A549 (cell line): Measurements from ENCODE around the gene RASA3. TPM values are rescaled to one million over a fixed set of nuclear protein-coding genes. Genes with fewer than 3 reads are reported as not detected.

Experiments used
- ATAC-seq, 2 experiments: fragments of 200-7000 bp in 1 of 2; fragments of >200 bp in 1 of 2; cut with Nextera tagmentation in 1 of 2; cut with Tn5 transposase in 1 of 2; 3 replicates each; pipeline versions ENCODE4 v1.8.0 to v1.9.1; 2018 to 2020; ENCODE audit warnings: mild to moderate bottlenecking in 1 of 2, moderate library complexity in 1 of 2
- CTCF ChIA-PET: fragments of 300-600 bp; sonication (Branson Sonifier 250); formaldehyde crosslinking; extraction: SDS; loops from one replicate; lab custom pipeline; 2021; ENCODE audit warnings: antibody characterized with exemption, inconsistent platforms; lab: Yijun Ruan, JAX
- POLR2A ChIA-PET: fragments of 350-600 bp; formaldehyde crosslinking; extraction: SDS; loops from one replicate; lab custom pipeline; 2021; ENCODE audit warnings: antibody characterized with exemption, inconsistent platforms; lab: Yijun Ruan, JAX
- DNase-seq, 2 experiments: peaks; one replicate each; pipeline versions ENCODE4 v3.0.0 to v3.0.0-alpha.2; 2011 to 2016; ENCODE audit warnings: low read depth in 1 of 2, low spot score in 1 of 2
- FAIRE-seq: peaks from 2 replicates; lab custom pipeline; 2011; peaks lifted over from hg19 to GRCh38; lab: Jason Lieb, UNC
- H3K27ac ChIP-seq, 2 experiments: fragments of >200 bp; sonication (Bioruptor Twin); formaldehyde crosslinking; 3 replicates each; pipeline ENCODE4 v1.5.1; 2016 to 2017
- H3K4me1 ChIP-seq: fragments of >200 bp; sonication (Bioruptor Twin); formaldehyde crosslinking; 3 replicates; pipeline ENCODE4 v1.6.1; 2016
- H3K4me2 ChIP-seq: fragments of >200 bp; sonication (Bioruptor Twin); formaldehyde crosslinking; 3 replicates; pipeline ENCODE4 v1.6.1; 2016
- H3K4me3 ChIP-seq: fragments of >200 bp; sonication (Bioruptor Twin); formaldehyde crosslinking; 3 replicates; pipeline ENCODE4 v1.5.1; 2016
- H3K9me3 ChIP-seq: fragments of >200 bp; sonication (Bioruptor Twin); formaldehyde crosslinking; 3 replicates; pipeline ENCODE4 v1.6.1; 2016
- BHLHE40 ChIP-seq: IDR thresholded peaks from 2 replicates; pipeline ENCODE4 v1.6.1; 2012; ENCODE audit warnings: low read depth, low read length, inconsistent platforms
- CBX2 ChIP-seq: fragments of 200-600 bp; sonication (generic); IDR thresholded peaks from 2 replicates; pipeline ENCODE4 v1.6.1; 2016; ENCODE audit warnings: low read depth, mild to moderate bottlenecking, borderline replicate concordance
- CBX8 ChIP-seq: fragments of 200-600 bp; sonication (generic); IDR thresholded peaks from 2 replicates; pipeline ENCODE4 v1.6.1; 2016
- EHMT2 ChIP-seq: fragments of 200-600 bp; sonication (generic); IDR thresholded peaks from 2 replicates; pipeline ENCODE4 v1.6.1; 2016; ENCODE audit warnings: antibody characterized with exemption, low read depth, mild to moderate bottlenecking, moderate library complexity
- EP300 ChIP-seq, 2 experiments: fragments of >200 bp; sonication (Bioruptor Twin); formaldehyde crosslinking; IDR thresholded peaks; 2 replicates in 1 of 2; 3 replicates in 1 of 2; pipeline ENCODE4 v1.6.1; 2016 to 2017
- ESRRA ChIP-seq: fragments of 150-350 bp; IDR thresholded peaks from 2 replicates; pipeline ENCODE4 v1.6.1; 2014; ENCODE audit warnings: mild to moderate bottlenecking, low read length, borderline replicate concordance
- FOXS1 ChIP-seq: fragments of 250-450 bp; sonication (Bioruptor Pico); IDR thresholded peaks from 2 replicates; pipeline ENCODE4 v1.5.0; 2020; ENCODE audit warnings: mild to moderate bottlenecking, moderate library complexity
- GATA3 ChIP-seq: IDR thresholded peaks from 2 replicates; pipeline ENCODE4 v1.6.1; 2012; ENCODE audit warnings: borderline replicate concordance
- HEYL ChIP-seq: fragments of 250-450 bp; sonication (Bioruptor Pico); IDR thresholded peaks from 2 replicates; pipeline ENCODE4 v1.8.0; 2021; ENCODE audit warnings: mild to moderate bottlenecking, moderate library complexity
- HOXA7 ChIP-seq: fragments of 250-450 bp; sonication (Bioruptor Pico); IDR thresholded peaks from 2 replicates; pipeline ENCODE4 v1.5.0; 2020; ENCODE audit warnings: mild to moderate bottlenecking, moderate library complexity
- HOXB13 ChIP-seq: fragments of 250-450 bp; sonication (Bioruptor Pico); IDR thresholded peaks from 2 replicates; pipeline ENCODE4 v1.5.0; 2020; ENCODE audit warnings: low read depth, mild to moderate bottlenecking, moderate library complexity
- HOXB5 ChIP-seq: fragments of 250-450 bp; sonication (Bioruptor Pico); IDR thresholded peaks from 2 replicates; pipeline ENCODE4 v1.5.0; 2020; ENCODE audit warnings: mild to moderate bottlenecking, moderate library complexity
- JUN ChIP-seq, 2 experiments: fragments of >200 bp; sonication (Bioruptor Twin); formaldehyde crosslinking; IDR thresholded peaks; 2 replicates in 1 of 2; 3 replicates in 1 of 2; pipeline ENCODE4 v1.6.1; 2016 to 2017
- JUNB ChIP-seq: fragments of >200 bp; sonication (Bioruptor Twin); formaldehyde crosslinking; IDR thresholded peaks from 2 replicates; pipeline ENCODE4 v1.6.1; 2016
- MAFK ChIP-seq: fragments of 450-650 bp; IDR thresholded peaks from 2 replicates; pipeline ENCODE4 v1.6.1; 2014; ENCODE audit not compliant: partially characterized antibody
- MAZ ChIP-seq: fragments of 150-350 bp; IDR thresholded peaks from 2 replicates; pipeline ENCODE4 v1.6.1; 2014; ENCODE audit warnings: antibody characterized with exemption, low read depth, low read length, borderline replicate concordance
- NPAS2 ChIP-seq: fragments of 250-450 bp; sonication (Bioruptor Pico); IDR thresholded peaks from 2 replicates; pipeline ENCODE4 v1.8.0; 2022; ENCODE audit warnings: mild to moderate bottlenecking, moderate library complexity, borderline replicate concordance
- NR3C1 ChIP-seq: fragments of >200 bp; sonication (Bioruptor Twin); formaldehyde crosslinking; IDR thresholded peaks from 3 replicates; pipeline ENCODE4 v1.6.1; 2017
- PBX3 ChIP-seq: IDR thresholded peaks from 2 replicates; pipeline ENCODE4 v1.6.1; 2012
- POLR2AphosphoS2 ChIP-seq: conservative IDR thresholded peaks from 2 replicates; pipeline ENCODE4 v1.6.1; 2012; ENCODE audit warnings: low read length, improper control_type of control experiment, inconsistent platforms
- RARB ChIP-seq: fragments of 250-450 bp; sonication (Bioruptor Pico); IDR thresholded peaks from 2 replicates; pipeline ENCODE4 v1.8.0; 2021; ENCODE audit warnings: mild to moderate bottlenecking, moderate library complexity
- RFX5 ChIP-seq: fragments of 450-650 bp; IDR thresholded peaks from 2 replicates; pipeline ENCODE4 v1.7.1; 2014; ENCODE audit warnings: antibody characterized with exemption, mild to moderate bottlenecking, moderate library complexity
- TFCP2L1 ChIP-seq: fragments of 250-450 bp; sonication (Bioruptor Pico); IDR thresholded peaks from 2 replicates; pipeline ENCODE4 v1.5.0; 2021; ENCODE audit warnings: mild to moderate bottlenecking
- ZC3H11A ChIP-seq: fragments of 450-650 bp; IDR thresholded peaks from 2 replicates; pipeline ENCODE4 v1.6.1; 2014; ENCODE audit warnings: antibody characterized with exemption, mild to moderate bottlenecking
- ZFP36 ChIP-seq: fragments of 450-650 bp; IDR thresholded peaks from 2 replicates; pipeline ENCODE4 v1.6.1; 2014; ENCODE audit warnings: borderline replicate concordance; ENCODE audit not compliant: partially characterized antibody
- ZNF302 ChIP-seq: fragments of 250-450 bp; sonication (Bioruptor Pico); IDR thresholded peaks from 2 replicates; pipeline ENCODE4 v1.9.0; 2021; ENCODE audit warnings: inconsistent platforms, mild to moderate bottlenecking, moderate library complexity
- WGBS: methylation state at CpG from one replicate; pipeline ENCODE4 v1.1.6; 2017; ENCODE audit errors: missing lambda C conversion rate; 5-methylcytosine and 5-hydroxymethylcytosine counted together
- polyA plus RNA-seq, 4 experiments: library from polyadenylated mRNA; depleted of rRNA in 3 of 4; stranded (reverse); fragments of >200 nt; fragmentation: RNase III in 1 of 4; extraction: RNeasy Plus Mini Kit Qiagen cat#74134 plus additional on column Dnase treatment in 1 of 4; gene quantifications; 2 replicates in 3 of 4; 3 replicates in 1 of 4; pipeline ENCODE4 v1.2.3, GENCODE V29; 2011 to 2017
- TF ChIP-seq, protein P1 (sequence below): fragments of 450-650 bp; IDR thresholded peaks from 2 replicates; pipeline ENCODE4 v1.6.1; 2014; ENCODE audit warnings: antibody characterized with exemption
- TF ChIP-seq, protein P2 (sequence below): IDR thresholded peaks from 2 replicates; pipeline ENCODE4 v1.6.1; 2012; ENCODE audit warnings: low read depth, borderline replicate concordance
- TF ChIP-seq, protein P3 (sequence below): fragments of 250-450 bp; sonication (Bioruptor Pico); IDR thresholded peaks from 2 replicates; pipeline ENCODE4 v1.5.0; 2021; ENCODE audit warnings: mild to moderate bottlenecking, moderate library complexity, borderline replicate concordance

Gene RASA3
- polyA plus RNA-seq, 2 of the 4 experiments (the other 2 are of a cell fraction) = 4.3 to 7.6 TPM

GRCh38 chr13:114071410-114071809 is 61.0 kb downstream of the RASA3 start:
- CTCF ChIA-PET = no interaction called here
- no peak for FAIRE-seq
- no peaks in the 10 kb centered on the region for H3K9me3 ChIP-seq
- H3K4me1 ChIP-seq = peaks cover 29% of the 10 kb centered on the region
- no peak for TF ChIP-seq RARB
- no peak for TF ChIP-seq PBX3
- TF ChIP-seq, protein P1, sequence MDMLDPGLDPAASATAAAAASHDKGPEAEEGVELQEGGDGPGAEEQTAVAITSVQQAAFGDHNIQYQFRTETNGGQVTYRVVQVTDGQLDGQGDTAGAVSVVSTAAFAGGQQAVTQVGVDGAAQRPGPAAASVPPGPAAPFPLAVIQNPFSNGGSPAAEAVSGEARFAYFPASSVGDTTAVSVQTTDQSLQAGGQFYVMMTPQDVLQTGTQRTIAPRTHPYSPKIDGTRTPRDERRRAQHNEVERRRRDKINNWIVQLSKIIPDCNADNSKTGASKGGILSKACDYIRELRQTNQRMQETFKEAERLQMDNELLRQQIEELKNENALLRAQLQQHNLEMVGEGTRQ = no peak
- no peak for TF ChIP-seq ZFP36
- TF ChIP-seq HOXB5 (CRISPR knock-in tag) = no peak
- no peak for TF ChIP-seq CBX8
- TF ChIP-seq RFX5 = no peak
- TF ChIP-seq, all 56 proteins: peak for 0
- Histone ChIP-seq H3K4me3 (no peak overlapping the region), H3K4me2 (no peak overlapping the region), H3K27ac (no peak overlapping the region)
- POLR2A ChIA-PET = no interaction called here
- DNase-seq (no peak), ATAC-seq (no peak)
- 93% methylated on average over 10 of the region's 10 CpGs for WGBS

- POLR2A ChIA-PET = no interaction called here
Measured at GRCh38 chr13:114070098-114070799, 62.2 kb downstream of the RASA3 start.

GRCh38 chr13:114069376-114070097 is 62.9 kb downstream of the RASA3 start:
- H3K4me3 ChIP-seq = no peak overlapping the region
- ChIA-PET POLR2A (no interaction called here), CTCF (interaction anchor here (0.7 kb wide), 1 partner anchor 74 kb away, joined by 3 read pairs; no protein-coding TSS in a partner anchor)
- 28% methylated on average over 2 of the region's 32 CpGs for WGBS
- H3K4me1 ChIP-seq = peaks cover 45% of the 10 kb centered on the region
- peak overlapping the region; percentile 79 for H3K4me2 ChIP-seq
- TF ChIP-seq ESRRA (no peak), HEYL (CRISPR knock-in tag) (no peak), JUN (IDR thresholded peaks at IDR 0.05) (no peak), CBX2 (no peak), JUNB (no peak), FOXS1 (CRISPR knock-in tag) (no peak), MAZ (no peak), HOXA7 (no peak), GATA3 (no peak), EP300 (IDR thresholded peaks at IDR 0.05) (no peak), TFCP2L1 (CRISPR knock-in tag) (no peak), ZNF302 (CRISPR knock-in tag) (no peak)
- TF ChIP-seq, protein P2, sequence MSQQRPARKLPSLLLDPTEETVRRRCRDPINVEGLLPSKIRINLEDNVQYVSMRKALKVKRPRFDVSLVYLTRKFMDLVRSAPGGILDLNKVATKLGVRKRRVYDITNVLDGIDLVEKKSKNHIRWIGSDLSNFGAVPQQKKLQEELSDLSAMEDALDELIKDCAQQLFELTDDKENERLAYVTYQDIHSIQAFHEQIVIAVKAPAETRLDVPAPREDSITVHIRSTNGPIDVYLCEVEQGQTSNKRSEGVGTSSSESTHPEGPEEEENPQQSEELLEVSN = no peak
- H3K27ac ChIP-seq = peak overlapping the region; percentile 99 to 100
- DNase-seq (no peak), ATAC-seq (no peak), FAIRE-seq (no peak)
- no peaks in the 10 kb centered on the region for H3K9me3 ChIP-seq

More at GRCh38 chr13:114070098-114070799, 62.2 kb downstream of the RASA3 start:
- DNase-seq (no peak), FAIRE-seq (no peak), ATAC-seq (no peak)
- CTCF ChIA-PET = no interaction called here
- Histone ChIP-seq H3K9me3 (no peaks in the 10 kb centered on the region), H3K27ac (peak overlapping the region in 1 of 2 experiments; percentile 37; a peak in 1 of 6 replicates), H3K4me1 (peaks cover 41% of the 10 kb centered on the region), H3K4me2 (no peak overlapping the region), H3K4me3 (no peak overlapping the region)
- WGBS = 88% methylated on average over 15 of the region's 40 CpGs
- TF ChIP-seq GATA3 = no peak
- no peak for TF ChIP-seq ZNF302 (CRISPR knock-in tag)
- TF ChIP-seq MAFK = no peak
- TF ChIP-seq EHMT2 = no peak
- TF ChIP-seq ZC3H11A = no peak
- TF ChIP-seq MAZ = no peak
- TF ChIP-seq FOXS1 (CRISPR knock-in tag) = no peak
- TF ChIP-seq ESRRA = no peak
- TF ChIP-seq HOXB13 (CRISPR knock-in tag) = no peak
- no peak for TF ChIP-seq POLR2AphosphoS2
- TF ChIP-seq BHLHE40 = no peak
- TF ChIP-seq NPAS2 (CRISPR knock-in tag) = no peak
- TF ChIP-seq NR3C1 = no peak
- TF ChIP-seq, protein P3, sequence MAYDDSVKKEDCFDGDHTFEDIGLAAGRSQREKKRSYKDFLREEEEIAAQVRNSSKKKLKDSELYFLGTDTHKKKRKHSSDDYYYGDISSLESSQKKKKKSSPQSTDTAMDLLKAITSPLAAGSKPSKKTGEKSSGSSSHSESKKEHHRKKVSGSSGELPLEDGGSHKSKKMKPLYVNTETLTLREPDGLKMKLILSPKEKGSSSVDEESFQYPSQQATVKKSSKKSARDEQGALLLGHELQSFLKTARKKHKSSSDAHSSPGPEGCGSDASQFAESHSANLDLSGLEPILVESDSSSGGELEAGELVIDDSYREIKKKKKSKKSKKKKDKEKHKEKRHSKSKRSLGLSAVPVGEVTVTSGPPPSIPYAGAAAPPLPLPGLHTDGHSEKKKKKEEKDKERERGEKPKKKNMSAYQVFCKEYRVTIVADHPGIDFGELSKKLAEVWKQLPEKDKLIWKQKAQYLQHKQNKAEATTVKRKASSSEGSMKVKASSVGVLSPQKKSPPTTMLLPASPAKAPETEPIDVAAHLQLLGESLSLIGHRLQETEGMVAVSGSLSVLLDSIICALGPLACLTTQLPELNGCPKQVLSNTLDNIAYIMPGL (CRISPR knock-in tag) = no peak
- no peak for TF ChIP-seq CBX8
